ENCODE results near the gene MAGEA2B.
"Not testable (repeated sequence)": the region's sequence is repeated elsewhere in the genome, so short reads cannot be mapped to it uniquely, and the experiment has no call there.

MAGEA2B gene

DNA sequence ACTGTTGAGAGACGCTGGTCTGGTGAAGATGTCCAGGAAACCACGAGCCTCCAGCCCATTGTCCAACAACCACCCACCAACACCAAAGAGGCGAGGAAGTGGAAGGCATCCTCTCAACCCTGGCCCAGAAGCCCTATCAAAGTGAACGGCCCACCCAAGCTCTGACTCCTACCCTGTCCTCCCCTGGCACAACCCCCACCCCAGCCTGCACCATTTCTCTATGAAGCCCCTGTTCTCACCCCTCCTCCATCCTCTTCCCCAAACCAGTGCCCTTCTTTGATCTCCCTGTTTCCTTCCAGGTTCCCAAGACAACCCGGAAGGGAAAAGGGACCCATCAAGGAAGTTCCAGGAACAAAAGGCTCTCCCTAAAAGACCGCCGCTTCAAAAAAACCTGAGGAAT is 45.1 kb downstream of the MAGEA2B start:
- not testable (repeated sequence) for DNase-seq

DNA sequence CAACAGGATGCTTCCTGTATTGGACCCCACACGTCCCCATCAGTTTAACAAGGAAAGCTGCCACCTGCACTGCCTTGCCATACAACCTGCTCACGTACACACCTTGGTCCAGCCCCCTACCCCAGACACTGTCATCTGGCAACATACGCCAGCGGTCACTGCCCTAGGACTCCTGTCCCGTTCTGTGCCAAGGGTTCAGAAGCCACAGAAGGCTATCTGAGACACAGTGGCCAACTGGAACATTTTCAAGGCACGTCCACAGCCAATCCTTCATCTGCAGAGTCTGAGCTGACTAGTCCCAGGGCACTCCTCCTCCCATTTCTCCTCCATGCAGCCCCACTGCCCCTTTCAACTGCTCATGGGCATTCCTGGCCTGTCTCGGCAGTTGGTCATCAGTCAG is 47.2 kb downstream of the MAGEA2B start:
- DNase-seq: not testable (repeated sequence)

DNA sequence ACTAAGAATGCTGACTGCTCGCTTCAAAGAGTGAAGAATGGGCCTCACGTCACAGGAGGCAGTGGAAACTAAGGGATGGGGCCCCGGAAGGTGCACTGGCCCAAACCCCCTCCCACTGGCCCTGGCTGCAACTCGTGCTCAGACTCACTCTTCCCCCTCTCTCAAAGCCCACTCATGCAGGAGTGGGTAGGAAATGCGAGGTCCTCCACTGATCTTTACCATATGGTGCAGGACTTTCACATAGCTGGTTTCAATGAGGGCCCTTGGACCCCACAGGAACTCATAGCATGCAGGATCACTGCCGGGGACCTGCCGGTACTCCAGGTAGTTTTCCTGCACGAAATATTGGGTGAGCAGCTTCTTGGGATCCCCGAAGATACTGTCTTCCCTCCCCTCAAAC is 52.1 kb downstream of the MAGEA2B start:
- not testable (repeated sequence) for DNase-seq
